ENCODE results near the gene C1orf159. TPM values are rescaled to one million over a fixed set of nuclear protein-coding genes. Genes with fewer than 3 reads are reported as not detected.
A peak's percentile ranks its signal among the peaks of the same experiment; 100 is the strongest.
"Not testable (repeated sequence)": the region's sequence is repeated elsewhere in the genome, so short reads cannot be mapped to it uniquely, and the experiment has no call there.

Gene C1orf159
- total RNA-seq, 1 donor from 2014 or later = 2.1 TPM

DNA sequence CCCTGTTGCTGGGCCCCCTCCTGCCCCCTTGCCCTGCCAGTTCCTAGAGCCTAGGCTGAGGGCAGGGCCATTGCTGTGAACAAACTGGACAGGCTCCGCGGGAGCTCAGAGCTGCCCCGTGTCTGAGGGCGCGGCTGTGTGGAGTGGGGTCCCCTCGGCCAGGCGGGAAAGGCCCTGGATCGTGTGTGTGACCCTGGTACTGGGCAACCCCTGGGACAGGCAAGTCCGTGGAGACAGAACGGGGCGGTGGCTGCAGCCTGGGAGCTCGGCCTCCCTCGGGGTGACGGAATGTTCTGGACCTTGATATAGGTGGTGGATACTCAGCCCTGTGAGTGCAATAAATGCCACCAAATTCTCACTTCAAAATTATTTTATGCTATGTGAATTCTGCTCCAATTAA, 27.7 kb upstream of the C1orf159 start:
- Histone ChIP-seq H3K4me3 (ENCODE audit: low read length in 3 of 3) (no peak overlapping the region), H3K27ac (ENCODE audit: low read depth, low read length) (no peak overlapping the region), H3K36me3 (ENCODE audit: control insufficient read depth in 3 of 3, insufficient read depth in 3 of 3, low read length in 3 of 3) (no peaks in the 10 kb centered on the region), H3K9me3 (ENCODE audit: control insufficient read depth in 3 of 3, low read length in 3 of 3) (no peaks in the 10 kb centered on the region), H3K27me3 (ENCODE audit: control insufficient read depth in 3 of 3, insufficient read depth in 3 of 3, low read length in 3 of 3) (peaks cover 13 to 38% (median 35%) of the 10 kb centered on the region in 3 donors), H3K9ac (ENCODE audit: low read depth in 1 of 3, low read length in 3 of 3) (no peak overlapping the region), H3K4me1 (ENCODE audit: control insufficient read depth in 3 of 3, insufficient read depth in 3 of 3, low read length in 3 of 3) (no peaks in the 10 kb centered on the region)

DNA sequence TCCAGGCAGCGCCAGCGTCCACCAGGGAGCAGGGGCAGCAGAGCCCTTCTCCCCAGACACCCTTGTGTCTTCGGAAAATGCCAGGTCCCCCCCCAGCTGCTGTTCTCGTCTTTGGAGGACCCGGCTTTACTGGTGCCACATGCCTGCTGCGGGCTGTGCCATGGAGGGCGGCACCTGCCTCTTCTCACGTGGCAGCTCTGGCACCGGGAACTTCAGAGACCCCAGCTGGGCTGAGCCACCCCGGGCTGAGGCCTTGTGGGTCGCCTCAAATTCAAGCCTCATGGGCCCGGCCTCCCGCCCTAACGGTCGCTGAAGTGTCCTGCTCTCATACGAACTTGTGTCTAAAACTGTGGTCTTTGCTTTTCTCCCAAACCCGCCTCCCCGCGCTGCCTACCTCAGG, 27.0 kb upstream of the C1orf159 start:
- peaks cover 14 to 39% (median 36%) of the 10 kb centered on the region in 3 donors for H3K27me3 ChIP-seq (ENCODE audit: control insufficient read depth in 3 of 3, insufficient read depth in 3 of 3, low read length in 3 of 3)
- no peak overlapping the region for H3K4me3 ChIP-seq (ENCODE audit: low read length in 3 of 3)
- H3K9me3 ChIP-seq (ENCODE audit: control insufficient read depth in 3 of 3, low read length in 3 of 3) = no peaks in the 10 kb centered on the region
- no peak overlapping the region for H3K27ac ChIP-seq (ENCODE audit: low read depth, low read length)
- H3K36me3 ChIP-seq (ENCODE audit: control insufficient read depth in 3 of 3, insufficient read depth in 3 of 3, low read length in 3 of 3) = no peaks in the 10 kb centered on the region
- no peak overlapping the region for H3K9ac ChIP-seq (ENCODE audit: low read depth in 1 of 3, low read length in 3 of 3)
- no peaks in the 10 kb centered on the region for H3K4me1 ChIP-seq (ENCODE audit: control insufficient read depth in 3 of 3, insufficient read depth in 3 of 3, low read length in 3 of 3)

DNA sequence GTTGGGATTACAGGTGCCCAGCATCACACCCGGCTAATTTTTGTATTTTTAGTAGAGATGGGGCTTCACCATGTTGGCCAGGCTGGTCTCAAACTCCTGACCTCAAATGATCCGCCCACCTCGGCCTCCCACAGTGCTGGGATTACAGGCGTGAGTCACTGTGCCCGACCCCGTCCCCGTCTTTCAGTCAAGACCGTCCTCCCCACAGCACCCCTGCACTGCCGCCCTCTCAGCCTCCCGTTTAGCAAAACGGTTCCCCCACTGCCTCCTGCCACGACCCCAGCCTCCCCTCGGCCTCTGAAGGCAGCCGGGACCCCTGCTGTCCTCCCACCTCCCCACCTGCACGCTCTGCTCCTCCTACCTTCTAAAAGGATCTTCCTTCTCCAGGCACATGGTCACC, 26.5 kb upstream of the C1orf159 start:
- peaks cover 14 to 40% (median 36%) of the 10 kb centered on the region in 3 donors for H3K27me3 ChIP-seq (ENCODE audit: control insufficient read depth in 3 of 3, insufficient read depth in 3 of 3, low read length in 3 of 3)
- H3K4me1 ChIP-seq (ENCODE audit: control insufficient read depth in 3 of 3, insufficient read depth in 3 of 3, low read length in 3 of 3); H3K36me3 ChIP-seq (ENCODE audit: control insufficient read depth in 3 of 3, insufficient read depth in 3 of 3, low read length in 3 of 3); H3K9me3 ChIP-seq (ENCODE audit: control insufficient read depth in 3 of 3, low read length in 3 of 3); H3K4me3 ChIP-seq (ENCODE audit: low read length in 3 of 3); H3K27ac ChIP-seq (ENCODE audit: low read depth, low read length); H3K9ac ChIP-seq (ENCODE audit: low read depth in 1 of 3, low read length in 3 of 3): not testable (repeated sequence)

DNA sequence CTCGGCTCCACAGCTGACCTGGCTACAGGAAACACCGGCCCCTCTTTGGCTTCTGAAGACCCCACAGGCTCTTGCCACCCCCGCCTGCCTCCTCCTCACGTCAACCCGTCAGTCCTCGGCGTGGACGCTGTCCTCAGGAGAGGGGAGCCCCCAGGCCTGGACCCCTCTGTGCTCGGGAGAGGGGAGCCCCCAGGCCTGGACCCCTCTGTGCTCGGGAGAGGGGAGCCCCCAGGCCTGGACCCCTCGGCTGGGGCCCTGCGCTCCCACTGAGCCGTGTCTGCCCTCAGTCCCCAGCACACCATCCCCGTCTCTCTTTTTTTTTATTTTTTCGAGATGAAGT, 26.0 kb upstream of the C1orf159 start:
- Histone ChIP-seq H3K9ac (ENCODE audit: low read depth in 1 of 3, low read length in 3 of 3) (no peak overlapping the region), H3K27ac (ENCODE audit: low read depth, low read length) (no peak overlapping the region), H3K4me1 (ENCODE audit: control insufficient read depth in 3 of 3, insufficient read depth in 3 of 3, low read length in 3 of 3) (no peaks in the 10 kb centered on the region), H3K36me3 (ENCODE audit: control insufficient read depth in 3 of 3, insufficient read depth in 3 of 3, low read length in 3 of 3) (no peaks in the 10 kb centered on the region), H3K4me3 (ENCODE audit: low read length in 3 of 3) (no peak overlapping the region), H3K27me3 (ENCODE audit: control insufficient read depth in 3 of 3, insufficient read depth in 3 of 3, low read length in 3 of 3) (peaks cover 14 to 41% (median 36%) of the 10 kb centered on the region in 3 donors), H3K9me3 (ENCODE audit: control insufficient read depth in 3 of 3, low read length in 3 of 3) (no peaks in the 10 kb centered on the region)

DNA sequence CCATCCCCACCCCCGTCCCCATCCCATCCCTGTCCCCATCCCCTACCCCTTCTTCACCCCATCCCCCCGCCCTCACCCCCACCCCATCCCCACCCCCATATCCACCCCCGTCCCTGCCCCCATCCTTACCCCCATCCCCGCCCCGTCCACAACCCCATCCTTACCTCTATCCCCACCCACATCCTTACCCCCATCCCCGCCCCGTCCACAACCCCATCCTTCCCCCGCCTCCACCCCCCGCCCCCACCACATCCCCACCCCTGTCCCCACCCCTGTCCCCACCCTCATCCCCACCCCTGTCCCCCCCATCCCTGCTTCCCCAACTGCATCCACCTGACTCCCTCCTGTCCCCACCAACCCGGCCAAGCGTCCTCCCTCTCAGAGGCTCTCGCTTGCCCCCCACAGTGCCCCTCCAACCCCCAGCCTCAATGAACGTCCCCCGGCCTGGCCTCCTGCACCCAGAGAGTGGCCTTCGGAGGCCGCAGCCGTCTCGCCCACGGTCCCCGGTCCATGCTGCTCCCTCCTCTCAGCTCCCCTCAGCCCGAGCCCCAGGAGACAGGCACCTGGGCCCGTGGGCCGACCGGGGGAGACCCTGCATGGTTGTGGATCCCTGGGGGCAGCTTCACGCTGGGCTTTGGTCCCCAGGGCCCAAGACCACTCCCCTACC, 25.5 kb upstream of the C1orf159 start:
- Histone ChIP-seq H3K9me3 (ENCODE audit: control insufficient read depth in 3 of 3, low read length in 3 of 3) (no peaks in the 10 kb centered on the region), H3K4me1 (ENCODE audit: control insufficient read depth in 3 of 3, insufficient read depth in 3 of 3, low read length in 3 of 3) (no peaks in the 10 kb centered on the region), H3K9ac (ENCODE audit: low read depth in 1 of 3, low read length in 3 of 3) (no peak overlapping the region), H3K4me3 (ENCODE audit: low read length in 3 of 3) (no peak overlapping the region), H3K27ac (ENCODE audit: low read depth, low read length) (no peak overlapping the region), H3K36me3 (ENCODE audit: control insufficient read depth in 3 of 3, insufficient read depth in 3 of 3, low read length in 3 of 3) (no peaks in the 10 kb centered on the region), H3K27me3 (ENCODE audit: control insufficient read depth in 3 of 3, insufficient read depth in 3 of 3, low read length in 3 of 3) (peaks cover 11 to 43% (median 35%) of the 10 kb centered on the region in 3 donors)

DNA sequence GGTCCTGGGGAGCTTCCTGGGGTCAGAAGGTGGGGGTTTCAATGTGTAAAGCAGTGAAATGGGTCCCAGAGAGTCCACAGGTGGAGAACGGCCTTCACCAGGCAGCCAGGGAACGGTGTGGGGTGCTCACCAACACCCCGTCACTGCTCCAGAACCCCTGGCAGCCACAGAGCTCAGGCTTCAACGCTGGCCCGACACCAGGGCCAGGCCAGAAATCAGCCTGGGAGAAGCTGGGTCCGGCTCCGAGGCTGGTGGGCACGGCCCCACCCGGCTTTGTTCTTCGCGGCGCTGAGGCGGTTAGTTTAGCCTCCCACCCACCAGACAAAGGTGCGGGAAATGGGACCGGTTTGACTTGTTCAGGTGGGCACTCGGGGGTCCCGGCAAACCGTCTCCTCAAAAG, 24.8 kb upstream of the C1orf159 start:
- H3K36me3 ChIP-seq (ENCODE audit: control insufficient read depth in 3 of 3, insufficient read depth in 3 of 3, low read length in 3 of 3) = no peaks in the 10 kb centered on the region
- no peaks in the 10 kb centered on the region for H3K4me1 ChIP-seq (ENCODE audit: control insufficient read depth in 3 of 3, insufficient read depth in 3 of 3, low read length in 3 of 3)
- H3K9me3 ChIP-seq (ENCODE audit: control insufficient read depth in 3 of 3, low read length in 3 of 3) = no peaks in the 10 kb centered on the region
- no peak overlapping the region for H3K9ac ChIP-seq (ENCODE audit: low read depth in 1 of 3, low read length in 3 of 3)
- no peak overlapping the region for H3K27ac ChIP-seq (ENCODE audit: low read depth, low read length)
- peaks cover 14 to 41% (median 35%) of the 10 kb centered on the region in 3 donors for H3K27me3 ChIP-seq (ENCODE audit: control insufficient read depth in 3 of 3, insufficient read depth in 3 of 3, low read length in 3 of 3)
- no peak overlapping the region for H3K4me3 ChIP-seq (ENCODE audit: low read length in 3 of 3)

DNA sequence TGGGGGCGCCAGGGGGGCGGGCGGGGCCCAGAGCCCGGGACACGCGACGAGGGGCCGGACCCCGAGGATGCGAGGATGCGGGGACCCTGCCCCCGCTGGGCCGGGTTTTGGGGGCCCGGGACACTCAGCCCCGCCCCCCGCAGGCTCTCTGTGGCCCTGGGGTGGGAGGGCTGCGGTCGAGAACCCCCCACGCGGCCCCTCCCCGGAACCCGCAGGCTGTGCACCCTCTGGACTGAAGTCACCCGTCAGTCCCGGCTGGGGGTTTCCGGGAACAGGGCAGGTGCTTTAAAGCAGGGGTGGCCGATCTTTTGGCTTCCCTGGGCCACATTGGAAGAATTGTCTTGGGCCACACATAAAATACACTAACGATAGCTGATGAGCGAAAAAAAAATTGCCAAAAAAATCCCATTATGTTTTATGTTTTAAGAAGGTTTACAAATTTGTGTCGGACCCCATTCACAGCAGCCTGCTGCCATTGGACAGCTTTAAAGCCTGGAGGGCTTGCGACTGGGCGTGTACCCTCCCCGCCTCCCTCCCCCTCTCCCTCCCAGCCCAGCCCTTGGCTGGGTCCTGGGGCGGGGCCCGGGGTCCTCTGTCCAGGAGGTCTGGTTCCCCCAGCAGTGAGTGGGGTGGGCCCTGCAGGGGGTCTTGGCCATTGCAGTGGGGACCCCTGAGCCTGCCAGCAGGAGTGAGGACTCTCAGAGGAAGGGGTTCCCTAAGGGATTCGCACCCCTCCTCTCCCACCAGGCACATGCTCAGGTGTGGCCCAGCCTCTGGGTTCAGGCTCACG, 21.6 kb upstream of the C1orf159 start:
- no peaks in the 10 kb centered on the region for H3K36me3 ChIP-seq (ENCODE audit: control insufficient read depth in 3 of 3, insufficient read depth in 3 of 3, low read length in 3 of 3)
- H3K4me3 ChIP-seq (ENCODE audit: low read length in 3 of 3) = no peak overlapping the region
- peaks cover 14 to 32% (median 22%) of the 10 kb centered on the region in 3 donors for H3K27me3 ChIP-seq (ENCODE audit: control insufficient read depth in 3 of 3, insufficient read depth in 3 of 3, low read length in 3 of 3)
- H3K27ac ChIP-seq (ENCODE audit: low read depth, low read length) = no peak overlapping the region
- H3K9ac ChIP-seq (ENCODE audit: low read depth in 1 of 3, low read length in 3 of 3) = no peak overlapping the region
- H3K4me1 ChIP-seq (ENCODE audit: control insufficient read depth in 3 of 3, insufficient read depth in 3 of 3, low read length in 3 of 3) = peaks cover 0 to 3% (median 0%) of the 10 kb centered on the region in 3 donors
- H3K9me3 ChIP-seq (ENCODE audit: control insufficient read depth in 3 of 3, low read length in 3 of 3) = no peaks in the 10 kb centered on the region

DNA sequence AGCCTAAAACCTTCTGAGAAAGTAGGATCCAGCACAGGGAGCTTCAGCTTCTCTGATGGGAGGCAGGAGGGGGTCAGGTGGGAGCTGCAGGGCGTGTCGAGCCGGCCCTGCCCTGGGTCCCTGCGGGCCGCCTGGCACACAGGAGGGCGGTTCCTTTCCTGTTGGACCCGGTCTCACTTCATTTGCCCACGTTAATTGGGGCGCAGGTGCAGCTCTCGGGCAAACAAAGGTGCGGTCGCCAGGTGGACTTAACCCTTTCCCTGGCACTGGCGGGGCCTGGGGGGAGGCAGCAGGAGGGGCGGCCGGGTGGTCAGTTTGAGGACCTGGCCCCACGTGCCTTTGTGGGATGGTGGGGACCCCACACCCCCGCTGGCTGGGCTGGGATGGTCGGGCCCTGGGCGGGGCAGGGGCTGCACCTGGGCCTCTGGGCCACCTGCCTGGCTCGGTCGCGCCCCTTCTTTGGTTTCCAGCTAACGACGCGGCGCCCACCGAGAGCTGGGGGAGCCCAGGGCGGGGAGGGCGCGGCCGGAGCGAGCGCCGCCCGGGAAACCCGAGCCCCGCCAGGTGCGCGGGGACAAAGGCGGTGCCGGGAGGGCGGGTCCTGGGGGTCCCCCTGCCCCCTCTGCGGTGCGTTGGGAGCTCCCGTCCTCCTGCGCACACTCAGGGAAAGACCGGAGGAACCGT, 20.8 kb upstream of the C1orf159 start:
- peaks cover 14 to 33% (median 20%) of the 10 kb centered on the region in 3 donors for H3K27me3 ChIP-seq (ENCODE audit: control insufficient read depth in 3 of 3, insufficient read depth in 3 of 3, low read length in 3 of 3)
- H3K36me3 ChIP-seq (ENCODE audit: control insufficient read depth in 3 of 3, insufficient read depth in 3 of 3, low read length in 3 of 3) = no peaks in the 10 kb centered on the region
- H3K4me1 ChIP-seq (ENCODE audit: control insufficient read depth in 3 of 3, insufficient read depth in 3 of 3, low read length in 3 of 3) = peaks cover 0 to 3% (median 0%) of the 10 kb centered on the region in 3 donors
- H3K9me3 ChIP-seq (ENCODE audit: control insufficient read depth in 3 of 3, low read length in 3 of 3) = no peaks in the 10 kb centered on the region
- H3K9ac ChIP-seq (ENCODE audit: low read depth in 1 of 3, low read length in 3 of 3) = no peak overlapping the region
- no peak overlapping the region for H3K27ac ChIP-seq (ENCODE audit: low read depth, low read length)
- no peak overlapping the region for H3K4me3 ChIP-seq (ENCODE audit: low read length in 3 of 3)

DNA sequence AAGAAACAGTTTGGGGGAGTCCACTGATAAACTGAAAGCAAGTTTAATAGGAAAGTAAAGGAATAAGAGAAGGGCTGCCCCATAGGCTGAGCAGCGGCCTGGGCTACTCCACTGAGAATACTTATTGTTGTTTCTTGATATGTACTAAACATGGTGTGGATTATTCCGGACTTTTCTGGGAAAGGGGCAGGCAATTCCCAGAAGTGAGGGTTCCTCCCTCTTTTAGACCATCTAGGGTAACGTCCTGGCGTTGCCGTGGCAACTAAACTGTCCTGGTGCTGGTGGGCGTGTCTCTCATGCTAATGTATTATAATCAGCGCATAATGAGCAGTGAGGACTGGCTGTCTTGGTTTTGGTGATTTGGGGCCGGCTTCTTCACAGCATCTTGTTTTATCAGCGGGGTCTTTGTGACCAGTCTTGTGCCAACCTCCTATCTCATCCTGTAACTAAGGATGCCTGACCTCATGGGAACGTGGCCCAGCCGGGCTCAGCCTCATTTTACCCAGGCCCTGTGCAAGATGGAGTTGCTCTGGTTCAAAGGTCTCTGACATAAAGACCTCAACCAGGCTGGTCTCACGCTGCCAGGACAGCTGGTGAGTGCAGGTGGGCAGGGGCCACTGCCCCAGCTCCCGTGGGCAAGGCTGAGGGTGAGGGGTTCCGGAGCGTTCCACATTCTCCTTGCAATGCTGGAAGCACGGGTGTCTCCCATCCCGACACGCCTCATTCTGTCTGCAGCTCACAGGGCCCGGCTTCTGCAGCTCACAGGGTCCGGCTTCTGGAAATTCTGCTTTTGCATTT, 19.6 kb upstream of the C1orf159 start:
- Histone ChIP-seq H3K4me3 (ENCODE audit: low read length in 3 of 3) (no peak overlapping the region), H3K4me1 (ENCODE audit: control insufficient read depth in 3 of 3, insufficient read depth in 3 of 3, low read length in 3 of 3) (peaks cover 0 to 3% (median 0%) of the 10 kb centered on the region in 3 donors), H3K27me3 (ENCODE audit: control insufficient read depth in 3 of 3, insufficient read depth in 3 of 3, low read length in 3 of 3) (peaks cover 11 to 27% (median 17%) of the 10 kb centered on the region in 3 donors), H3K36me3 (ENCODE audit: control insufficient read depth in 3 of 3, insufficient read depth in 3 of 3, low read length in 3 of 3) (no peaks in the 10 kb centered on the region), H3K9me3 (ENCODE audit: control insufficient read depth in 3 of 3, low read length in 3 of 3) (no peaks in the 10 kb centered on the region), H3K27ac (ENCODE audit: low read depth, low read length) (peak overlapping the region; percentile 47), H3K9ac (ENCODE audit: low read depth in 1 of 3, low read length in 3 of 3) (no peak overlapping the region)
